Measurements from ENCODE around the gene ENDOD1.

DNA sequence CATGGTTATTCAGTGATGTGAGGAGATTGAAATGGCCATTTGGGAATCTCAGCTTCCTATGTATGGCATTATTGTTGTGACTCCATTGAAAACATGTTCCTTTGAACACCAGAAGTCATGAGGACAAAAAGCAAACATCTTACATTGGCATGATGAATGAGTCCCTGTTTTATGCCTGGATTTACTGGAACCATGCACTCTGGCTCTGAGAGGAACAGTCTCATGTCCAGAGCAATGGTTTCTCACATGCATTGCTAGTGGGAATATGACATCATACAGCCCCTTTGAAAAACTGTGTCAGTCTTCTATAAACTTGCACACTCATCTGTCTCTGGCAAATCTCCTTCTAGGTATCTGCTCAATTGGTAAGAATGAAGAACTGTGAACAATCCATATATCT, 43.8 kb upstream of the ENDOD1 start:
- TF ChIP-seq, protein P1, sequence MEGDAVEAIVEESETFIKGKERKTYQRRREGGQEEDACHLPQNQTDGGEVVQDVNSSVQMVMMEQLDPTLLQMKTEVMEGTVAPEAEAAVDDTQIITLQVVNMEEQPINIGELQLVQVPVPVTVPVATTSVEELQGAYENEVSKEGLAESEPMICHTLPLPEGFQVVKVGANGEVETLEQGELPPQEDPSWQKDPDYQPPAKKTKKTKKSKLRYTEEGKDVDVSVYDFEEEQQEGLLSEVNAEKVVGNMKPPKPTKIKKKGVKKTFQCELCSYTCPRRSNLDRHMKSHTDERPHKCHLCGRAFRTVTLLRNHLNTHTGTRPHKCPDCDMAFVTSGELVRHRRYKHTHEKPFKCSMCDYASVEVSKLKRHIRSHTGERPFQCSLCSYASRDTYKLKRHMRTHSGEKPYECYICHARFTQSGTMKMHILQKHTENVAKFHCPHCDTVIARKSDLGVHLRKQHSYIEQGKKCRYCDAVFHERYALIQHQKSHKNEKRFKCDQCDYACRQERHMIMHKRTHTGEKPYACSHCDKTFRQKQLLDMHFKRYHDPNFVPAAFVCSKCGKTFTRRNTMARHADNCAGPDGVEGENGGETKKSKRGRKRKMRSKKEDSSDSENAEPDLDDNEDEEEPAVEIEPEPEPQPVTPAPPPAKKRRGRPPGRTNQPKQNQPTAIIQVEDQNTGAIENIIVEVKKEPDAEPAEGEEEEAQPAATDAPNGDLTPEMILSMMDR (IDR thresholded peaks at IDR 0.05), result no peak
- TF ChIP-seq POLR2A (IDR thresholded peaks at IDR 0.05), result no peak

Data from esophagus squamous epithelium (tissue), 4 donors.